ENCODE data around the gene PRSS50.

GRCh38 chr3:46750555-46751038 lies 32.9 kb upstream of the PRSS50 start:
- TF ChIP-seq POLR2AphosphoS5 (IDR thresholded peaks at IDR 0.05; ENCODE audit: low read depth, low read length) (no peak), CTCF (IDR thresholded peaks at IDR 0.05 in 2 of 3, conservative IDR thresholded peaks at IDR 0.05 in 1 of 3; ENCODE audit: borderline replicate concordance in 1 of 3, insufficient read depth in 1 of 3, low read depth in 2 of 3, low read length in 2 of 3) (no peak), EZH2 (IDR thresholded peaks at IDR 0.05) (no peak), MAX (IDR thresholded peaks at IDR 0.05) (no peak), SRF (IDR thresholded peaks at IDR 0.05; ENCODE audit: low read depth) (no peak), TCF7L2 (IDR thresholded peaks at IDR 0.05; ENCODE audit: borderline replicate concordance, extremely low read depth, insufficient read depth, insufficient read length) (no peak), EGR1 (IDR thresholded peaks at IDR 0.05; ENCODE audit: low read depth) (no peak), JUND (IDR thresholded peaks at IDR 0.05) (no peak), RAD21 (IDR thresholded peaks at IDR 0.05; ENCODE audit: low read depth) (no peak), EZH2phosphoT487 (IDR thresholded peaks at IDR 0.05; ENCODE audit: borderline replicate concordance) (no peak), POLR2A (IDR thresholded peaks at IDR 0.05; ENCODE audit: borderline replicate concordance, extremely low read depth, insufficient read depth, insufficient read length) (no peak)
